CD4-positive, alpha-beta memory T cell (primary cell): ENCODE measurements around the gene XRRA1. TPM values are rescaled to one million over a fixed set of nuclear protein-coding genes. Genes with fewer than 3 reads are reported as not detected.

Source experiments
- CTCF ChIA-PET: fragments of 350-600 bp; sonication (Branson Sonifier 250); formaldehyde crosslinking; loops from one replicate; lab custom pipeline; 2021; ENCODE audit warnings: inconsistent platforms; ENCODE audit not compliant: partially characterized antibody; lab: Charles Lee
- POLR2A ChIA-PET: fragments of 350-600 bp; sonication (Branson Sonifier 250); formaldehyde crosslinking; loops from one replicate; lab custom pipeline; 2021; ENCODE audit not compliant: partially characterized antibody; lab: Charles Lee
- DNase-seq, 5 donors: peaks; one replicate each; pipeline versions ENCODE4 v3.0.0 to v3.0.0-alpha.2; 2020 to 2022; ENCODE audit warnings: mixed read lengths in 1 of 5
- H3K27ac ChIP-seq: one replicate; pipeline ENCODE4 v1.7.0; 2013; ENCODE audit warnings: low read depth, low read length
- H3K27me3 ChIP-seq: 2 replicates; pipeline ENCODE4 v1.7.0; 2013; ENCODE audit warnings: mild to moderate bottlenecking, low read length, moderate library complexity; ENCODE audit not compliant: insufficient read depth
- H3K36me3 ChIP-seq: 2 replicates; pipeline ENCODE4 v1.7.0; 2013; ENCODE audit warnings: mild to moderate bottlenecking, low read length, moderate library complexity; ENCODE audit not compliant: insufficient read depth
- H3K4me1 ChIP-seq: 2 replicates; pipeline ENCODE4 v1.7.0; 2013; ENCODE audit warnings: mild to moderate bottlenecking, low read length, moderate library complexity; ENCODE audit not compliant: insufficient read depth
- H3K4me3 ChIP-seq, 2 donors: one replicate each; pipeline ENCODE4 v1.7.0; 2013; ENCODE audit warnings: low read length in 2 of 2, mild to moderate bottlenecking in 1 of 2
- H3K9me3 ChIP-seq, 2 donors: one replicate each; pipeline ENCODE4 v1.7.0; 2013; ENCODE audit warnings: low read length in 2 of 2, control low read depth in 1 of 2; ENCODE audit not compliant: control insufficient read depth in 1 of 2
- H3K27ac Mint-ChIP-seq, 7 donors: one replicate each; pipeline ENCODE4 v1.8.0; 2020 to 2021; ENCODE audit warnings: mixed read lengths in 7 of 7, mild to moderate bottlenecking in 6 of 7, inconsistent platforms in 3 of 7, moderate library complexity in 3 of 7
- H3K27me3 Mint-ChIP-seq, 2 donors: one replicate each; pipeline ENCODE4 v1.8.0; 2020 to 2021; ENCODE audit warnings: mixed read lengths in 2 of 2
- H3K36me3 Mint-ChIP-seq, 2 donors: one replicate each; pipeline ENCODE4 v1.8.0; 2020 to 2021; ENCODE audit warnings: mixed read lengths in 2 of 2, inconsistent platforms in 1 of 2, mild to moderate bottlenecking in 1 of 2
- H3K4me1 Mint-ChIP-seq, 4 donors: one replicate each; pipeline ENCODE4 v1.8.0; 2020 to 2021; ENCODE audit warnings: mixed read lengths in 4 of 4, mild to moderate bottlenecking in 1 of 4
- H3K4me3 Mint-ChIP-seq, 8 donors: one replicate each; pipeline ENCODE4 v1.8.0; 2020 to 2021; ENCODE audit warnings: mixed read lengths in 8 of 8, mild to moderate bottlenecking in 7 of 8, moderate library complexity in 6 of 8, inconsistent platforms in 3 of 8
- H3K9me3 Mint-ChIP-seq, 8 donors: one replicate each; pipeline ENCODE4 v1.8.0; 2020 to 2021; ENCODE audit warnings: mixed read lengths in 8 of 8, mild to moderate bottlenecking in 5 of 8, inconsistent platforms in 3 of 8, moderate library complexity in 1 of 8
- intact Hi-C: fragments of 100-400 bp; cut with micrococcal nuclease; formaldehyde crosslinking; loops from one replicate; pipeline ENCODE4 v1.15.1; 2023
- polyA plus RNA-seq, 2 donors: library from polyadenylated mRNA; unstranded; fragments of 300-500 nt; fragmentation: Illumina TruSeq; gene quantifications; one replicate each; pipeline ENCODE4 v1.2.3, GENCODE V29; 2021
- total RNA-seq, 2 experiments: library from RNA; stranded (reverse); gene quantifications; one replicate each; pipeline ENCODE4 v1.2.3, GENCODE V29; 2021

The XRRA1 gene
- total and polyA plus RNA-seq, 4 experiments from 2014 or later, result 4.1 to 21.1 (median 12.9) TPM

DNA sequence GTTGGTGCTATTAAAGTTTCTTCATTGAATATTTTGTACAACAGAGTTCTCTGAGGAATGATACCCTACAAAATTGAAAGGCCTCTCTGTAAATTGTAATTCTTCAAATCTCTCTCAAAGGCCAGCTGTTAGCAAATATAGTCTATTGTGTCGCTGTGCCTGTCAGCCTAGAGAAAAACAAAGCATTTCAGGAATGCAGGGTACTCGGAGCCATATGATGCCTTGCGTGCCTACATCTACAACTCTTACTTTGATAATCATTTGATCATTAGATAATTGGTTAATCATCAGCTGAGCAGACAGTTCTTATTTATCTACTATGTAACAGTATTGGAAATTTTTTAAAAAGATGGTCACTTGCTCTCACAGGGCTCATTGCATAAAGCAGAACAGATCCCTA is 132.9 kb downstream of the XRRA1 start:
- Mint-ChIP-seq H3K4me3 (no peak overlapping the region), H3K27ac (no peak overlapping the region), H3K27me3 (no peaks in the 10 kb centered on the region), H3K9me3 (peaks cover 0 to 2% (median 0%) of the 10 kb centered on the region in 8 donors), H3K36me3 (peaks cover 59 to 64% of the 10 kb centered on the region in 2 donors), H3K4me1 (peaks cover 18 to 41% (median 33%) of the 10 kb centered on the region in 4 donors)
- H3K4me3 ChIP-seq, result no peak overlapping the region
- no peaks in the 10 kb centered on the region for H3K9me3 ChIP-seq
- peaks cover 11% of the 10 kb centered on the region for H3K4me1 ChIP-seq
- H3K36me3 ChIP-seq, result peaks cover 22% of the 10 kb centered on the region
- POLR2A ChIA-PET, result no interaction called here
- intact Hi-C loops, result no loop called here
- CTCF ChIA-PET, result interaction anchor here (0.7 kb wide), 1 partner anchor 203 kb away, joined by 3 read pairs; no protein-coding TSS in a partner anchor
- DNase-seq, result no peak
- H3K27me3 ChIP-seq, result no peaks in the 10 kb centered on the region
- no peak overlapping the region for H3K27ac ChIP-seq

DNA sequence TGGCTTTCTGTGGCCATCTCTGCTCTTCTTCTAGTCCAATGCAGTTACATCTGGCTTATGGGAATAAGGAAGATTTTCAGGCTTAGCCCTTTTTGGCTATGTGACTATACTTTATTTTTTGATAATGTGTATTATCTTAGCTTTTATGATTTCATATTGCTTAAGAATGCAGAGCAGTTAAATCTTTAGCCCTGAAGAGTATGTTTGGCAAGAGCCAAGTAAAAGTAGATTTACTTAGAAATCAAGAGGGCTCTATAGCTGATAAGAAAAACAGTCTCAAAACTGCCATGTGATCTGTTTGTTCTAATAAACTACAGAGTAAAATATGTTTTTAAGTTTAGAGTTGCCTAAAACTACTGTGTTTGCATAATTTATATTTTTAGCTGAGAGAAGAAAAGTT is 139.1 kb downstream of the XRRA1 start:
- no peak overlapping the region for H3K4me3 ChIP-seq
- H3K36me3 ChIP-seq, result no peaks in the 10 kb centered on the region
- POLR2A ChIA-PET, result no interaction called here
- CTCF ChIA-PET, result no interaction called here
- Mint-ChIP-seq H3K27ac (no peak overlapping the region), H3K36me3 (peaks cover 23 to 31% of the 10 kb centered on the region in 2 donors), H3K4me1 (peaks cover 6 to 22% (median 20%) of the 10 kb centered on the region in 4 donors), H3K27me3 (no peaks in the 10 kb centered on the region), H3K4me3 (no peak overlapping the region), H3K9me3 (no peaks in the 10 kb centered on the region)
- DNase-seq, result no peak
- H3K27me3 ChIP-seq, result no peaks in the 10 kb centered on the region
- H3K4me1 ChIP-seq, result peaks cover 8% of the 10 kb centered on the region
- H3K27ac ChIP-seq, result no peak overlapping the region
- no peaks in the 10 kb centered on the region for H3K9me3 ChIP-seq
- intact Hi-C loops, result no loop called here

DNA sequence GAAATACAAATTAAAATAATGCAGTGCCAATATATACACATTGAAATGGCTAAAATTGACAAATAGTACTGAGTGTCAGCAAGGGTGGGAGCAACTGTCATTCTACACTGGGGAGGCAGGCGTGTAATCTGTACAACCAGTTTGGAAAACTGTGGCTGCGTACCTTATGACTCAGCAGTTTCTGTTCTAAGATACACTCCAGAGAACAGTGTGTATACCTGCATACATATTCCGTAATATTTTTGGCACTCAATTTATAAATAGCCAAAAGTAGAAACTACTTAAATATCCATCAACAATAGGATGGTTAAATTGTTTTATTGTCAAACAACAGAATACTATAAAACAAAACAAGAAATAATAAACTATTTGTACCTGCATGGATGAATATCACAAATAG is 142.6 kb downstream of the XRRA1 start:
- Mint-ChIP-seq H3K36me3 (peaks cover 25 to 27% of the 10 kb centered on the region in 2 donors), H3K27me3 (no peaks in the 10 kb centered on the region), H3K27ac (no peak overlapping the region), H3K9me3 (no peaks in the 10 kb centered on the region), H3K4me1 (peaks cover 8 to 37% (median 28%) of the 10 kb centered on the region in 4 donors), H3K4me3 (no peak overlapping the region)
- Histone ChIP-seq H3K36me3 (no peaks in the 10 kb centered on the region), H3K4me3 (no peak overlapping the region), H3K27ac (no peak overlapping the region), H3K27me3 (no peaks in the 10 kb centered on the region), H3K9me3 (no peaks in the 10 kb centered on the region), H3K4me1 (peaks cover 8% of the 10 kb centered on the region)
- ChIA-PET CTCF (no interaction called here), POLR2A (interaction anchor here (0.7 kb wide), 1 partner anchor 59 kb away, joined by 4 read pairs; no protein-coding TSS in a partner anchor)
- intact Hi-C loops, result no loop called here
- DNase-seq, result no peak

DNA sequence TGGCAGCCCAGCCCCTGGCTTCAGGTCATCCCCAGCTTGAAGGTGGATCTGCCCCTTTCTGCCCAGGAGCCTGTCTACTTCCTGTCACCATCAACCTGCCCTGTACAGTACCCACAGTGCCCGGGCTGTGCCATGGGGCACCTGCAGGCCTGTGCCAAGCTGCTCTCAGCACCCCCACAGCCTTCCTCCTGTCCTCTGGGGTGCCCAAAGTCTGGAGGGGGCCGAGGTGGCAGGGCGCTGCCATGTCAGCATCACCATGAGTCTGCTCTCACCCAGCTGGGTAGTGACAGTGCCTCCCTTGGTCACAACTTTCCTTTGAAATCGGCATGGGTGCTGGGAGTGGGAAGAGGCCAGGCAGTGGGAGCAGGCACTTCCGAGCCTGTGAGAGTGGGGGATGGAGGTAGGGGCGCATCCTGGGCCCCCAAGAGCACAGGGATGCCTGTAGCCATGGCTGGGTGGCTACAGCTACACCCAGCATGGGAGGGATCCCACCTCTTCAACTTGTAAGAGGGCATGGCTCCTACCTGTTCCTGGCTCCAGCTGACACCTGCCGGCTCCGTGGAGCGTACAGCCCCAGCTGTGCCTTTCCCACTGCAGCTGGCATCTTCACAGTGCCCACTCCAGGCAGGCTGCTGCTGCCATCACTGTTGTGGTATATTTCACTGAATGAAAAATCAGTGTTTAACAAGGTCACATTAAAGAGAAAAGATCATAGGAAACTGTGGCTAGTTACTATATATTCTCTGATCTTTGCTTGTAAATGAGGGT is 157.4 kb downstream of the XRRA1 start:
- ChIA-PET CTCF (no interaction called here), POLR2A (interaction anchor here (0.6 kb wide), 1 partner anchor 41 kb away, joined by 3 read pairs; no protein-coding TSS in a partner anchor)
- Histone ChIP-seq H3K36me3 (peaks cover 19% of the 10 kb centered on the region), H3K4me3 (no peak overlapping the region), H3K27ac (no peak overlapping the region), H3K9me3 (no peaks in the 10 kb centered on the region), H3K27me3 (no peaks in the 10 kb centered on the region), H3K4me1 (no peaks in the 10 kb centered on the region)
- Mint-ChIP-seq H3K36me3 (peaks cover 54 to 58% of the 10 kb centered on the region in 2 donors), H3K4me1 (peaks cover 0 to 10% (median 1%) of the 10 kb centered on the region in 4 donors), H3K27me3 (no peaks in the 10 kb centered on the region), H3K9me3 (peaks cover 0 to 4% (median under 1%) of the 10 kb centered on the region in 8 donors), H3K27ac (no peak overlapping the region), H3K4me3 (no peak overlapping the region)
- no peak for DNase-seq
- intact Hi-C loops, result no loop called here

Other genes with a start within 250 kb of the XRRA1 start
- gene CHRDL2, start 217.7 kb downstream of the XRRA1 start, total RNA-seq, result not detected
- not detected for gene CHRDL2, start 217.7 kb downstream of the XRRA1 start, polyA plus RNA-seq
- 10 to 100 TPM; 24.6 to 25.0 TPM for gene RNF169, start 200.2 kb downstream of the XRRA1 start, total RNA-seq
- gene RNF169, start 200.2 kb downstream of the XRRA1 start, polyA plus RNA-seq, result 1 to 10 TPM in 1 of 2 donors, under 1 TPM in 1; 0.13 to 1.8 TPM
- 100 to 1,000 TPM; 145 to 148 TPM for gene SPCS2, start 175 bp upstream of the XRRA1 start, total RNA-seq
- 100 to 1,000 TPM; 242 to 272 TPM for gene SPCS2, start 175 bp upstream of the XRRA1 start, polyA plus RNA-seq
- 10 to 100 TPM; 14.0 to 15.7 TPM for gene NEU3, start 39.8 kb upstream of the XRRA1 start, total RNA-seq
- under 1 TPM; 0.64 to 0.76 TPM for gene NEU3, start 39.8 kb upstream of the XRRA1 start, polyA plus RNA-seq
- not detected for gene OR2AT4, start 147.8 kb upstream of the XRRA1 start, total RNA-seq
- gene OR2AT4, start 147.8 kb upstream of the XRRA1 start, polyA plus RNA-seq, result not detected
- 1 to 10 TPM; 2.4 to 2.8 TPM for gene SLCO2B1, start 202.0 kb upstream of the XRRA1 start, total RNA-seq
- not detected for gene SLCO2B1, start 202.0 kb upstream of the XRRA1 start, polyA plus RNA-seq